Lung (tissue), 12 donors: ENCODE data around the gene TRPM3. TPM values are rescaled to one million over a fixed set of nuclear protein-coding genes. Genes with fewer than 3 reads are reported as not detected.

ENCODE experiments used
- ATAC-seq: fragments of 200-7000 bp; cut with Tn5 transposase; one replicate; pipeline ENCODE4 v1.9.1; 2020; ENCODE audit warnings: moderate number of reproducible peaks; ENCODE audit not compliant: insufficient read depth, low FRiP score
- DNase-seq, 3 donors: peaks; one replicate each; pipeline ENCODE4 v3.0.0-alpha.2; 2013 to 2017
- H3K27ac ChIP-seq, 2 donors: one replicate each; pipeline ENCODE4 v1.5.1; 2013; ENCODE audit warnings: mild to moderate bottlenecking in 2 of 2, moderate library complexity in 2 of 2, control low read depth in 1 of 2, inconsistent platforms in 1 of 2, low read depth in 1 of 2, low read length in 1 of 2
- H3K27me3 ChIP-seq, 3 donors: one replicate each; pipeline ENCODE4 v1.5.1; 2013; ENCODE audit warnings: low read length in 2 of 3; ENCODE audit not compliant: control insufficient read depth in 3 of 3, insufficient read depth in 3 of 3
- H3K36me3 ChIP-seq, 4 donors: one replicate each; pipeline ENCODE4 v1.5.1; 2013; ENCODE audit warnings: low read length in 4 of 4, mild to moderate bottlenecking in 1 of 4, moderate library complexity in 1 of 4; ENCODE audit not compliant: control insufficient read depth in 4 of 4, insufficient read depth in 4 of 4
- H3K4me1 ChIP-seq, 5 donors: one replicate each; pipeline ENCODE4 v1.5.1; 2013; ENCODE audit warnings: low read length in 5 of 5, mild to moderate bottlenecking in 2 of 5, moderate library complexity in 1 of 5; ENCODE audit not compliant: control insufficient read depth in 5 of 5, insufficient read depth in 5 of 5
- H3K4me3 ChIP-seq: one replicate; pipeline ENCODE4 v1.5.1; 2013; ENCODE audit warnings: mild to moderate bottlenecking, control low read depth, moderate library complexity
- H3K9ac ChIP-seq, 2 donors: one replicate each; pipeline ENCODE4 v1.5.1; 2013; ENCODE audit warnings: low read length in 2 of 2, control low read depth in 1 of 2; ENCODE audit not compliant: insufficient read depth in 1 of 2
- H3K9me3 ChIP-seq, 4 donors: one replicate each; pipeline ENCODE4 v1.5.1; 2013; ENCODE audit warnings: low read length in 3 of 4, mild to moderate bottlenecking in 1 of 4, moderate library complexity in 1 of 4; ENCODE audit not compliant: control insufficient read depth in 4 of 4, insufficient read depth in 3 of 4
- CTCF ChIP-seq: IDR thresholded peaks from 2 replicates; pipeline ENCODE4 v1.5.1; 2012; ENCODE audit warnings: mild to moderate bottlenecking; ENCODE audit errors: control extremely low read depth, extremely low read depth
- WGBS, 2 donors: extraction: QIAGEN DNeasy Blood & Tissue Kit; methylation state at CpG; one replicate each; pipeline ENCODE4 v1.1.7; 2013; 5-methylcytosine and 5-hydroxymethylcytosine counted together
- polyA plus RNA-seq, 2 donors: library from polyadenylated mRNA; stranded (reverse); fragments of 200-250 nt; gene quantifications; one replicate each; pipeline ENCODE4 v1.2.1, GENCODE V29; 2013
- total RNA-seq, 2 donors: library from RNA; depleted of rRNA in 1 of 2; stranded (reverse); fragments of >200 nt in 1 of 2; gene quantifications; one replicate each; pipeline ENCODE4 v1.2.1, GENCODE V29; 2014 to 2021
- donor health status: control.
- donor health status: control.
- donor health status: Bipolar disorder and iron deficiency.
- donor health status: healthy.
- donor health status: DM: yes; HTN: yes; CAD: no.

TRPM3 gene
- total and polyA plus RNA-seq, 4 donors: 0.02 to 1.4 (median 0.49) TPM; not detected in 1

- Histone ChIP-seq H3K9ac (no peak overlapping the region), H3K4me3 (no peak overlapping the region), H3K9me3 (no peaks in the 10 kb centered on the region), H3K27ac (peak overlapping the region in 1 of 2 donors; percentile 68), H3K4me1 (peaks cover 0 to 16% (median 7%) of the 10 kb centered on the region in 5 donors), H3K36me3 (no peaks in the 10 kb centered on the region), H3K27me3 (no peaks in the 10 kb centered on the region)
- no peak for TF ChIP-seq CTCF
- DNase-seq: peak; percentile 79 to 91 (median 81)
- peak; percentile 70 for ATAC-seq
- 51 to 77% methylated on average over 12 of the region's 12 CpGs for WGBS, 2 donors
Measured at GRCh38 chr9:70553707-70554673, 567.4 kb downstream of the TRPM3 start.

- no peak for ATAC-seq
Measured at GRCh38 chr9:70552561-70552960, 568.9 kb downstream of the TRPM3 start.

GRCh38 chr9:70551801-70552200, 569.6 kb downstream of the TRPM3 start:
- no peaks in the 10 kb centered on the region for H3K9me3 ChIP-seq
- no peaks in the 10 kb centered on the region for H3K36me3 ChIP-seq
- 78 to 82% methylated on average over 3 of the region's 3 CpGs for WGBS, 2 donors

More at GRCh38 chr9:70552561-70552960, 568.9 kb downstream of the TRPM3 start:
- 84% methylated on average over 9 of the region's 9 CpGs for WGBS, 2 donors
- H3K9ac ChIP-seq: no peak overlapping the region
- no peaks in the 10 kb centered on the region for H3K27me3 ChIP-seq
- no peaks in the 10 kb centered on the region for H3K36me3 ChIP-seq
- no peak for TF ChIP-seq CTCF
- H3K4me3 ChIP-seq: no peak overlapping the region
- H3K27ac ChIP-seq: no peak overlapping the region
- peaks cover 0 to 16% (median 7%) of the 10 kb centered on the region in 5 donors for H3K4me1 ChIP-seq
- DNase-seq: no peak
- H3K9me3 ChIP-seq: no peaks in the 10 kb centered on the region

More at GRCh38 chr9:70551801-70552200, 569.6 kb downstream of the TRPM3 start:
- no peak for DNase-seq
- ATAC-seq: no peak
- no peak for TF ChIP-seq CTCF
- no peak overlapping the region for H3K9ac ChIP-seq
- peaks cover 0 to 16% (median 7%) of the 10 kb centered on the region in 5 donors for H3K4me1 ChIP-seq
- H3K4me3 ChIP-seq: no peak overlapping the region
- no peaks in the 10 kb centered on the region for H3K27me3 ChIP-seq
- no peak overlapping the region for H3K27ac ChIP-seq
